HG03558 (cell line): ENCODE data around the gene ZNF382.

Experiments
- ATAC-seq: cut with Tn5 transposase; IDR thresholded peaks from one replicate; pipeline ENCODE4 v1.9.1; 2021; ENCODE audit warnings: moderate number of reproducible peaks; ENCODE audit not compliant: unreplicated experiment; ENCODE audit errors: extremely low read depth

The ZNF382 gene

GRCh38 chr19:36674201-36674600 lies 69.1 kb downstream of the ZNF382 start:
- no peak for ATAC-seq

- no peak for ATAC-seq
Measured at GRCh38 chr19:36679455-36679854, 74.3 kb downstream of the ZNF382 start.
